Coronary artery (tissue), 2 donors: Measurements from ENCODE around the gene PPP1R14B.

Experiments used
- DNase-seq: peaks from one replicate; pipeline ENCODE4 v3.0.0-alpha.2; 2017; ENCODE audit warnings: low spot score
- H3K27ac ChIP-seq, 2 donors: fragments of 200-600 bp; sonication (generic); one replicate each; pipeline ENCODE4 v1.5.1; 2016 to 2019
- H3K4me3 ChIP-seq: fragments of 200-600 bp; sonication (generic); 2 replicates; pipeline ENCODE4 v1.5.1; 2016; ENCODE audit warnings: mild to moderate bottlenecking, moderate library complexity
- TF ChIP-seq, protein P1 (sequence below): fragments of 200-600 bp; sonication (generic); IDR thresholded peaks from one replicate; pipeline ENCODE4 v1.5.1; 2019; ENCODE audit warnings: antibody characterized with exemption

The PPP1R14B gene

DNA sequence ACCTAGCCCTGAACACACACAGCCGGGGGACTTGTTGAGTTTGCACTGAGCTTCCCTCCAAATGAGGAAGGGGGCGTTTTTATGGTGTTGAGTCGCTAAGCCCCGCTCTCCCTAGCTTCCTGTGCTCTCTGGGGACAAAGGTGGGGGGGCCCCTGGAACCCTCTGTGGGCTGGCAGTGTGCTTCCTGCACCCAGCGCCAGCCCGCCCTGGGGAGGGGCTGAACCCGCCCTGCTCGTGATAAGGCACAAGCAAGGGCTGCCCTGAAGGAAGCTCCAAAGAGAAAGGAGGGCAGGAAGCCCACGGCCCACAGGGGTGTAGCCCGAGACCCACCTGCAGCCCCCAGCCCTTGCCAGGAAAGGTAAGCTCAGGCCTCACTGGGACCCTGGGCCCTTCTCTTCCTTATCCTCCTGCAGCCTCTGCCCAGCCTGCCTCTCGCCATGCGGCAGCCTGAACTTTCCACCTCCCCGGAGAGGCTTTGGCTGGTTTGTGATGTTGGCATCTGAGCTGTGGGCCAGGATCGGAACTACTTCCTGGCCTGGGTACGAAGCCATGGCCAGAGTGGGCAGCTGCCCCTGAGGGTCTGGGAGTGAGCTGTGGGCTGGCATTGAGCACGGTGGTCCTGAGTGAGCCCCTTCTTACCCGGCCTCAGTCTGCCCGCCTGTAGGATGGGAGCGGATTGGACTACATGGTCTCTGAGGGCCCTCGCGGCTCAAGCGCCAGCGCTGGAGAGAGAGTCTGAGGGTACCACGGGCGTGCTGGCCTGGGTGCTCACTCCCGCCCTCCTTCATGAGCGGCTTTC lies 40.1 kb downstream of the PPP1R14B start, which contains the start of gene FERMT3:
Gene FERMT3 (plus strand): TSS at position 265 of the 799 bp plus-strand sequence. CDS start 644 bp downstream, outside the sequence.
- H3K27ac ChIP-seq = peak within 1 kb of the TSS; percentile 49 to 88
- no peak for DNase-seq
- H3K4me3 ChIP-seq = peak within 1 kb of the TSS; percentile 66

GRCh38 chr11:64204464-64204989 lies 42.2 kb downstream of the PPP1R14B start:
- TF ChIP-seq, protein P1, sequence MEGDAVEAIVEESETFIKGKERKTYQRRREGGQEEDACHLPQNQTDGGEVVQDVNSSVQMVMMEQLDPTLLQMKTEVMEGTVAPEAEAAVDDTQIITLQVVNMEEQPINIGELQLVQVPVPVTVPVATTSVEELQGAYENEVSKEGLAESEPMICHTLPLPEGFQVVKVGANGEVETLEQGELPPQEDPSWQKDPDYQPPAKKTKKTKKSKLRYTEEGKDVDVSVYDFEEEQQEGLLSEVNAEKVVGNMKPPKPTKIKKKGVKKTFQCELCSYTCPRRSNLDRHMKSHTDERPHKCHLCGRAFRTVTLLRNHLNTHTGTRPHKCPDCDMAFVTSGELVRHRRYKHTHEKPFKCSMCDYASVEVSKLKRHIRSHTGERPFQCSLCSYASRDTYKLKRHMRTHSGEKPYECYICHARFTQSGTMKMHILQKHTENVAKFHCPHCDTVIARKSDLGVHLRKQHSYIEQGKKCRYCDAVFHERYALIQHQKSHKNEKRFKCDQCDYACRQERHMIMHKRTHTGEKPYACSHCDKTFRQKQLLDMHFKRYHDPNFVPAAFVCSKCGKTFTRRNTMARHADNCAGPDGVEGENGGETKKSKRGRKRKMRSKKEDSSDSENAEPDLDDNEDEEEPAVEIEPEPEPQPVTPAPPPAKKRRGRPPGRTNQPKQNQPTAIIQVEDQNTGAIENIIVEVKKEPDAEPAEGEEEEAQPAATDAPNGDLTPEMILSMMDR = peak; percentile 48
- no peak for DNase-seq
- Histone ChIP-seq H3K27ac (peak overlapping the region in 1 of 2 donors; percentile 47), H3K4me3 (no peak overlapping the region)

More for the DNA sequence above, 40.1 kb downstream of the PPP1R14B start, which contains the start of gene FERMT3:
- TF ChIP-seq, protein P1 = no peak

DNA sequence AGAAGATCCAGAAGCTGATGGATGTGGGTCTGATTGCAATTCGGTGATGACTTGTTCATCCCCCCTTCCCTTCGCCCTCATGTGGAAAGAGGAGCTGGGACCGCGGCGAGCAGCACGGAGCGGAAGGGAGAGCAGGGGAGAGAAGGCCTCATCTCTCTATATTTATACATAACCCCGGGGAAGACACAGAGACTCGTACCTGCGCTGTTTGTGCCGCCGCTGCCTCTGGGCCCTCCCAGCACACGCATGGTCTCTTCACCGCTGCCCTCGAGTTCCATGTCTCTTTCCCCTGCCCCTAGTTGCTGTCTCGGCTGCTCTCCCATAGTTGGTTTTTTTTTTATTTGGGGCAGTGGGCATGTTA lies 42.7 kb downstream of the PPP1R14B start:
- DNase-seq = no peak
- TF ChIP-seq, protein P1 = no peak
- no peak overlapping the region for H3K4me3 ChIP-seq
- no peak overlapping the region for H3K27ac ChIP-seq

DNA sequence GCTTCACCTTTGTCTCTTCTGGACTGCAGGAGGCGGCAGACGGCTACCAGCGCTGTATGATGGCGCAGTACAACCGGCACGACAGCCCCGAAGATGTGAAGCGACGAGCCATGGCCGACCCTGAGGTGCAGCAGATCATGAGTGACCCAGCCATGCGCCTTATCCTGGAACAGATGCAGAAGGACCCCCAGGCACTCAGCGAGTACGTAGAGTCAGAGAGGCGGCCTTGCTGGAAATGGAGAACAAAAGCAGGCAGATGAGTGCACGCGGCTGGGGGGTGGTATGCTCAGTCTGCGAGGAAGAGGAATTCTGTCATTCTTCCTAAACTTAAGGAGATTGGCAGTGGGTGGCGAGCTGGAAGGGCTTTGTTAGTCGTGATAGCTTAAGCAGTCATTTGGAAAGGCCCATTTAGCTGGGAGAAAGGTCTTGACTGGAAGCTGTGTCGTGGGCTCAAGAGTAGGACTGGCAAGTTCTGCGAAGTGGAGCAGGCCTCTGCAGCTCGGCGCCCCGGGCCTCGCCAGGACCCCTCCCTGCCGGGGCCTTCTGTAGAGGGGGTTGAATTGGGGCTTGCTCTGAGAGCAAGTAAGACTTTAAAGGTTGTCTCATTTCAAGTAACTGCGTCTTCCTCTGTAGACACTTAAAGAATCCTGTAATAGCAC lies 43.2 kb downstream of the PPP1R14B start:
- H3K4me3 ChIP-seq = no peak overlapping the region
- DNase-seq = no peak
- no peak overlapping the region for H3K27ac ChIP-seq
- TF ChIP-seq, protein P1 = no peak

- no peak for DNase-seq
- Histone ChIP-seq H3K27ac (no peak overlapping the region), H3K4me3 (no peak overlapping the region)
- TF ChIP-seq, protein P1 = no peak
Observed at GRCh38 chr11:64202992-64203391, 43.8 kb downstream of the PPP1R14B start.

GRCh38 chr11:64201543-64201942 lies 45.2 kb downstream of the PPP1R14B start:
- no peak overlapping the region for H3K27ac ChIP-seq
- TF ChIP-seq, protein P1 = no peak
- no peak for DNase-seq
- no peak overlapping the region for H3K4me3 ChIP-seq
